H9 (cell line): Measurements from ENCODE around the gene KIF5C. TPM values are rescaled to one million over a fixed set of nuclear protein-coding genes. Genes with fewer than 3 reads are reported as not detected.

ENCODE experiments used
- DNase-seq: peaks from one replicate; pipeline ENCODE4 v3.0.0-alpha.2; 2017
- H2AFZ ChIP-seq: one replicate; pipeline ENCODE4 v1.6.1; 2013; ENCODE audit warnings: mild to moderate bottlenecking, low read length, control low read depth, moderate library complexity
- H2AK5ac ChIP-seq: 2 replicates; pipeline ENCODE4 v1.6.1; 2013; ENCODE audit warnings: low read length, control low read depth, mixed read lengths; ENCODE audit not compliant: insufficient read length
- H2BK120ac ChIP-seq: one replicate; pipeline ENCODE4 v1.6.1; 2013; ENCODE audit warnings: low read depth, mild to moderate bottlenecking, low read length, control low read depth, inconsistent platforms; ENCODE audit not compliant: poor library complexity, severe bottlenecking
- H2BK12ac ChIP-seq: 2 replicates; pipeline ENCODE4 v1.6.1; 2013; ENCODE audit warnings: low read length, control low read depth, mixed read lengths, low read depth; ENCODE audit not compliant: insufficient read length
- H2BK15ac ChIP-seq: 2 replicates; pipeline ENCODE4 v1.6.1; 2013; ENCODE audit warnings: low read depth, low read length, control low read depth
- H2BK20ac ChIP-seq: one replicate; pipeline ENCODE4 v1.6.1; 2013; ENCODE audit warnings: low read depth, mild to moderate bottlenecking, low read length, control low read depth, inconsistent platforms; ENCODE audit not compliant: poor library complexity, severe bottlenecking
- H2BK5ac ChIP-seq: 2 replicates; pipeline ENCODE4 v1.6.1; 2013; ENCODE audit warnings: low read length, control low read depth, mixed read lengths; ENCODE audit not compliant: insufficient read length
- H3K14ac ChIP-seq: 2 replicates; pipeline ENCODE4 v1.6.1; 2013; ENCODE audit warnings: low read length, control low read depth; ENCODE audit not compliant: insufficient read depth
- H3K18ac ChIP-seq: 2 replicates; pipeline ENCODE4 v1.6.1; 2013; ENCODE audit warnings: low read depth, mild to moderate bottlenecking, mixed read lengths, low read length, control low read depth; ENCODE audit not compliant: insufficient read length
- H3K23ac ChIP-seq: 2 replicates; pipeline ENCODE4 v1.6.1; 2013; ENCODE audit warnings: low read length, control low read depth, mixed read lengths, low read depth; ENCODE audit not compliant: insufficient read length
- H3K23me2 ChIP-seq: 2 replicates; pipeline ENCODE4 v1.6.1; 2013; ENCODE audit warnings: low read depth, mild to moderate bottlenecking, mixed read lengths, low read length, control low read depth; ENCODE audit not compliant: insufficient read length, poor library complexity, severe bottlenecking
- H3K27ac ChIP-seq: 2 replicates; pipeline ENCODE4 v1.5.1; 2013; ENCODE audit warnings: low read length, control low read depth, mixed read lengths, low read depth; ENCODE audit not compliant: insufficient read length
- H3K27me3 ChIP-seq: 2 replicates; pipeline ENCODE4 v1.6.1; 2013; ENCODE audit warnings: low read length, control low read depth, inconsistent platforms; ENCODE audit not compliant: insufficient read depth
- H3K4ac ChIP-seq: 2 replicates; pipeline ENCODE4 v1.6.1; 2013; ENCODE audit warnings: low read depth, mild to moderate bottlenecking, control low read depth, inconsistent platforms, low read length, moderate library complexity
- H3K4me1 ChIP-seq: 2 replicates; pipeline ENCODE4 v1.6.1; 2013; ENCODE audit warnings: low read length, control low read depth, inconsistent platforms; ENCODE audit not compliant: insufficient read depth
- H3K4me2 ChIP-seq: 2 replicates; pipeline ENCODE4 v1.6.1; 2013; ENCODE audit warnings: low read length, control low read depth, mixed read lengths; ENCODE audit not compliant: insufficient read length, insufficient read depth
- H3K56ac ChIP-seq: 2 replicates; pipeline ENCODE4 v1.6.1; 2013; ENCODE audit warnings: low read depth, mild to moderate bottlenecking, mixed read lengths, low read length, control low read depth; ENCODE audit not compliant: insufficient read length
- H3K79me1 ChIP-seq: 2 replicates; pipeline ENCODE4 v1.6.1; 2013; ENCODE audit warnings: low read depth, mild to moderate bottlenecking, moderate library complexity, low read length, control low read depth, inconsistent platforms; ENCODE audit not compliant: insufficient read depth, poor library complexity, severe bottlenecking
- H3K79me2 ChIP-seq: 2 replicates; pipeline ENCODE4 v1.6.1; 2013; ENCODE audit warnings: low read length, control low read depth, inconsistent platforms; ENCODE audit not compliant: insufficient read depth
- H3K9ac ChIP-seq: 2 replicates; pipeline ENCODE4 v1.6.1; 2013; ENCODE audit warnings: low read length, control low read depth, mixed read lengths; ENCODE audit not compliant: insufficient read length; ENCODE audit errors: extremely low read depth
- H3K9me3 ChIP-seq: one replicate; pipeline ENCODE4 v1.6.1; 2013; ENCODE audit warnings: low read depth, low read length, inconsistent platforms; ENCODE audit not compliant: control insufficient read depth
- H3T11ph ChIP-seq: one replicate; pipeline ENCODE4 v1.6.1; 2013; ENCODE audit warnings: mild to moderate bottlenecking, low read length, control low read depth, inconsistent platforms
- H4K20me1 ChIP-seq: one replicate; pipeline ENCODE4 v1.6.1; 2013; ENCODE audit not compliant: control insufficient read depth, insufficient read length, insufficient read depth
- H4K5ac ChIP-seq: 2 replicates; pipeline ENCODE4 v1.6.1; 2013; ENCODE audit warnings: low read depth, mild to moderate bottlenecking, mixed read lengths, low read length, control low read depth; ENCODE audit not compliant: insufficient read length
- H4K8ac ChIP-seq: replicated peaks from 2 replicates; pipeline ENCODE4 v1.6.1; 2013; ENCODE audit warnings: low read length, control low read depth, mixed read lengths, low read depth; ENCODE audit not compliant: insufficient read length
- H4K91ac ChIP-seq: 2 replicates; pipeline ENCODE4 v1.6.1; 2013; ENCODE audit warnings: low read depth, mild to moderate bottlenecking, moderate library complexity, mixed read lengths, low read length, control low read depth; ENCODE audit not compliant: insufficient read length
- H3K27ac Mint-ChIP-seq, 3 experiments: 2 replicates in 2 of 3; 3 replicates in 1 of 3; pipeline ENCODE4 v1.8.0; 2020 to 2021; ENCODE audit warnings: mixed read lengths in 3 of 3, mild to moderate bottlenecking in 1 of 3, moderate library complexity in 1 of 3
- H3K27me3 Mint-ChIP-seq: 2 replicates; pipeline ENCODE4 v1.8.0; 2021; ENCODE audit warnings: low read depth, mild to moderate bottlenecking, moderate library complexity, mixed read lengths
- H3K36me3 Mint-ChIP-seq, 3 experiments: 2 replicates in 2 of 3; 3 replicates in 1 of 3; pipeline ENCODE4 v1.8.0; 2020 to 2021; ENCODE audit warnings: low read depth in 3 of 3, mixed read lengths in 3 of 3; ENCODE audit not compliant: insufficient read depth in 1 of 3
- H3K4me1 Mint-ChIP-seq, 2 experiments: 2 replicates each; pipeline ENCODE4 v1.8.0; 2020; ENCODE audit warnings: mixed read lengths in 2 of 2
- H3K4me3 Mint-ChIP-seq, 2 experiments: 2 replicates in 1 of 2; 3 replicates in 1 of 2; pipeline ENCODE4 v1.8.0; 2020 to 2021; ENCODE audit warnings: mild to moderate bottlenecking in 2 of 2, mixed read lengths in 2 of 2, moderate library complexity in 1 of 2
- H3K9me3 Mint-ChIP-seq, 2 experiments: 2 replicates in 1 of 2; 3 replicates in 1 of 2; pipeline ENCODE4 v1.8.0; 2020; ENCODE audit warnings: mild to moderate bottlenecking in 2 of 2, mixed read lengths in 2 of 2, moderate library complexity in 1 of 2
- WGBS: extraction: QIAGEN DNeasy Blood & Tissue Kit; methylation state at CpG from one replicate; pipeline ENCODE4 v1.1.7; 2013; ENCODE audit warnings: missing lambda C conversion rate, low lambda C conversion rate, mixed read lengths; ENCODE audit not compliant: insufficient read length; ENCODE audit errors: extremely low coverage; 5-methylcytosine and 5-hydroxymethylcytosine counted together
- total RNA-seq: library from RNA; stranded (reverse); gene quantifications from 2 replicates; pipeline ENCODE4 v1.2.1, GENCODE V29; 2021
- TF ChIP-seq, protein P1 (sequence below): fragments of 200-600 bp; sonication (generic); conservative IDR thresholded peaks from 3 replicates; pipeline ENCODE4 v1.8.0; 2021; ENCODE audit warnings: antibody characterized with exemption, mild to moderate bottlenecking

Gene KIF5C
- total RNA-seq, 1 experiment from 2014 or later = 52.9 TPM

- Histone ChIP-seq H2BK20ac (no peak overlapping the region), H3K27ac (no peak overlapping the region), H3K4me1 (no peaks in the 10 kb centered on the region), H4K91ac (no peak overlapping the region), H2BK5ac (no peak overlapping the region), H4K8ac (no peak overlapping the region), H4K20me1 (no peaks in the 10 kb centered on the region), H3K9ac (no peak overlapping the region), H3K18ac (no peak overlapping the region), H2AFZ (no peak overlapping the region), H3K14ac (no peak overlapping the region), H3K79me1 (no peaks in the 10 kb centered on the region), H3K23ac (no peak overlapping the region), H2AK5ac (no peak overlapping the region), H3K9me3 (no peaks in the 10 kb centered on the region), H4K5ac (no peak overlapping the region), H3T11ph (no peak overlapping the region), H3K79me2 (peaks cover 3% of the 10 kb centered on the region; the same call in 1 of the 2 replicates), H3K4me2 (no peak overlapping the region), H2BK15ac (no peak overlapping the region), H3K23me2 (no peaks in the 10 kb centered on the region), H3K56ac (no peak overlapping the region), H3K27me3 (no peaks in the 10 kb centered on the region), H2BK12ac (no peak overlapping the region), H2BK120ac (no peak overlapping the region), H3K4ac (no peak overlapping the region)
- H3K27me3 Mint-ChIP-seq = no peaks in the 10 kb centered on the region
- H3K9me3 Mint-ChIP-seq = peaks cover 7 to 16% of the 10 kb centered on the region in 2 experiments; a peak in 4 of 5 replicates
- WGBS = no CpG with 5 or more reads among the region's 4 CpGs
- H3K4me3 Mint-ChIP-seq = no peak overlapping the region
- DNase-seq = no peak
- peaks cover under 1 to 10% of the 10 kb centered on the region in 2 experiments; a peak in 3 of 4 replicates for H3K4me1 Mint-ChIP-seq
- H3K27ac Mint-ChIP-seq = no peak overlapping the region
- TF ChIP-seq, protein P1, sequence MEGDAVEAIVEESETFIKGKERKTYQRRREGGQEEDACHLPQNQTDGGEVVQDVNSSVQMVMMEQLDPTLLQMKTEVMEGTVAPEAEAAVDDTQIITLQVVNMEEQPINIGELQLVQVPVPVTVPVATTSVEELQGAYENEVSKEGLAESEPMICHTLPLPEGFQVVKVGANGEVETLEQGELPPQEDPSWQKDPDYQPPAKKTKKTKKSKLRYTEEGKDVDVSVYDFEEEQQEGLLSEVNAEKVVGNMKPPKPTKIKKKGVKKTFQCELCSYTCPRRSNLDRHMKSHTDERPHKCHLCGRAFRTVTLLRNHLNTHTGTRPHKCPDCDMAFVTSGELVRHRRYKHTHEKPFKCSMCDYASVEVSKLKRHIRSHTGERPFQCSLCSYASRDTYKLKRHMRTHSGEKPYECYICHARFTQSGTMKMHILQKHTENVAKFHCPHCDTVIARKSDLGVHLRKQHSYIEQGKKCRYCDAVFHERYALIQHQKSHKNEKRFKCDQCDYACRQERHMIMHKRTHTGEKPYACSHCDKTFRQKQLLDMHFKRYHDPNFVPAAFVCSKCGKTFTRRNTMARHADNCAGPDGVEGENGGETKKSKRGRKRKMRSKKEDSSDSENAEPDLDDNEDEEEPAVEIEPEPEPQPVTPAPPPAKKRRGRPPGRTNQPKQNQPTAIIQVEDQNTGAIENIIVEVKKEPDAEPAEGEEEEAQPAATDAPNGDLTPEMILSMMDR = no peak
- peaks cover 3 to 21% (median 8%) of the 10 kb centered on the region in 3 experiments; a peak in 6 of 7 replicates for H3K36me3 Mint-ChIP-seq
These were observed 39.4 kb downstream of the KIF5C start for GRCh38 chr2:148914463-148914862.
